Tibial nerve (tissue), 4 donors: ENCODE measurements around the gene NXPH4. TPM values are rescaled to one million over a fixed set of nuclear protein-coding genes. Genes with fewer than 3 reads are reported as not detected.

ENCODE experiments used
- DNase-seq, 2 donors: peaks; one replicate each; pipeline ENCODE4 v3.0.0-alpha.2; 2019; ENCODE audit warnings: low spot score in 2 of 2
- H3K27ac ChIP-seq, 4 donors: fragments of 200-600 bp; sonication (generic) in 3 of 4; one replicate each; pipeline ENCODE4 v1.5.1; 2017 to 2019; ENCODE audit warnings: mild to moderate bottlenecking in 1 of 4
- H3K27me3 ChIP-seq, 2 donors: fragments of 200-600 bp; sonication (generic) in 1 of 2; one replicate each; pipeline versions ENCODE4 v1.5.1 to v1.6.0; 2017 to 2019
- H3K36me3 ChIP-seq, 3 donors: fragments of 200-600 bp; sonication (generic); one replicate each; pipeline ENCODE4 v1.5.1; 2018 to 2019
- H3K4me1 ChIP-seq, 4 donors: fragments of 200-600 bp; sonication (generic) in 3 of 4; one replicate each; pipeline ENCODE4 v1.5.1; 2017 to 2019
- H3K4me3 ChIP-seq, 4 donors: fragments of 200-600 bp; sonication (generic) in 3 of 4; one replicate each; pipeline ENCODE4 v1.5.1; 2017 to 2019; ENCODE audit warnings: mild to moderate bottlenecking in 1 of 4, moderate library complexity in 1 of 4
- H3K9me3 ChIP-seq, 4 donors: fragments of 200-600 bp; sonication (generic) in 3 of 4; one replicate each; pipeline ENCODE4 v1.5.1; 2017 to 2019
- CTCF ChIP-seq, 5 experiments: fragments of 200-600 bp in 3 of 5; fragments of 450-650 bp in 2 of 5; sonication (generic) in 3 of 5; IDR thresholded peaks; one replicate each; pipeline ENCODE4 v1.5.1; 2016 to 2019; ENCODE audit warnings: antibody characterized with exemption in 5 of 5, mild to moderate bottlenecking in 3 of 5, moderate library complexity in 2 of 5
- EP300 ChIP-seq, 2 donors: sonication (generic); formaldehyde crosslinking; IDR thresholded peaks; one replicate each; pipeline ENCODE4 v1.6.1; 2017; ENCODE audit warnings: antibody characterized with exemption in 2 of 2, mild to moderate bottlenecking in 1 of 2
- POLR2A ChIP-seq, 2 donors: fragments of 450-650 bp; IDR thresholded peaks; one replicate each; pipeline ENCODE4 v1.6.1; 2017; ENCODE audit warnings: antibody characterized with exemption in 2 of 2, mild to moderate bottlenecking in 2 of 2, moderate library complexity in 2 of 2
- WGBS, 2 donors: methylation state at CpG; one replicate each; pipeline ENCODE4 v1.1.5; 2018; 5-methylcytosine and 5-hydroxymethylcytosine counted together
- total RNA-seq, 4 donors: library from RNA; depleted of rRNA; stranded (reverse); fragments of >200 nt; gene quantifications; one replicate each; pipeline ENCODE4 v1.1.0, GENCODE V29; 2016

NXPH4 gene
- total RNA-seq, 4 donors from 2014 or later, result 4.2 TPM; not detected in 3

- H3K4me1 ChIP-seq, result peaks cover 0 to 67% (median 35%) of the 10 kb centered on the region in 4 donors
- whole genome bisulfite sequencing, 2 donors, result 58 to 76% methylated on average over 7 of the region's 7 CpGs
- no peak for TF ChIP-seq POLR2A (IDR thresholded peaks at IDR 0.05)
- TF ChIP-seq CTCF (IDR thresholded peaks at IDR 0.05), result no peak
- no peak for TF ChIP-seq EP300 (IDR thresholded peaks at IDR 0.05)
- no peaks in the 10 kb centered on the region for H3K9me3 ChIP-seq
- DNase-seq, result no peak
- H3K4me3 ChIP-seq, result no peak overlapping the region
- peaks cover 0 to 32% of the 10 kb centered on the region in 2 donors for H3K27me3 ChIP-seq
- H3K27ac ChIP-seq, result no peak overlapping the region
- H3K36me3 ChIP-seq, result peaks cover 0 to 53% (median 3%) of the 10 kb centered on the region in 3 donors
Measured at GRCh38 chr12:57212701-57213057, 3.9 kb upstream of the NXPH4 start.

- Histone ChIP-seq H3K36me3 (peaks cover 0 to 48% (median 3%) of the 10 kb centered on the region in 3 donors), H3K9me3 (no peaks in the 10 kb centered on the region), H3K27me3 (peaks cover 0 to 37% of the 10 kb centered on the region in 2 donors), H3K4me1 (peaks cover 0 to 64% (median 35%) of the 10 kb centered on the region in 4 donors), H3K27ac (no peak overlapping the region), H3K4me3 (no peak overlapping the region)
- TF ChIP-seq EP300 (IDR thresholded peaks at IDR 0.05) (peak in 1 of 2 donors; percentile 35), POLR2A (IDR thresholded peaks at IDR 0.05) (no peak), CTCF (IDR thresholded peaks at IDR 0.05) (peak; percentile 88 to 97 (median 93))
- WGBS, 2 donors, result 9 to 10% methylated on average over 15 to 16 of the region's 16 CpGs
- peak; percentile 86 to 93 for DNase-seq
Measured at GRCh38 chr12:57213058-57213715, 3.4 kb upstream of the NXPH4 start.

GRCh38 chr12:57213763-57214397 is 2.7 kb upstream of the NXPH4 start:
- Histone ChIP-seq H3K36me3 (peaks cover 0 to 41% (median 0%) of the 10 kb centered on the region in 3 donors), H3K4me1 (peaks cover 0 to 58% (median 33%) of the 10 kb centered on the region in 4 donors), H3K9me3 (no peaks in the 10 kb centered on the region), H3K4me3 (no peak overlapping the region), H3K27me3 (peaks cover 0 to 44% of the 10 kb centered on the region in 2 donors), H3K27ac (no peak overlapping the region)
- no peak for DNase-seq
- TF ChIP-seq EP300 (IDR thresholded peaks at IDR 0.05) (no peak), CTCF (IDR thresholded peaks at IDR 0.05) (no peak), POLR2A (IDR thresholded peaks at IDR 0.05) (no peak)
- 66 to 69% methylated on average over 4 of the region's 4 CpGs for WGBS, 2 donors

- no peak overlapping the region for H3K27ac ChIP-seq
- H3K9me3 ChIP-seq, result no peaks in the 10 kb centered on the region
- H3K36me3 ChIP-seq, result peaks cover 0 to 36% (median 0%) of the 10 kb centered on the region in 3 donors
- WGBS, 2 donors, result 4 to 12% methylated on average over 14 of the region's 14 CpGs
- H3K4me3 ChIP-seq, result no peak overlapping the region
- H3K4me1 ChIP-seq, result peaks cover 0 to 58% (median 31%) of the 10 kb centered on the region in 4 donors
- TF ChIP-seq POLR2A (IDR thresholded peaks at IDR 0.05), result no peak
- no peak for TF ChIP-seq EP300 (IDR thresholded peaks at IDR 0.05)
- peak; percentile 65 to 82 (median 73) for TF ChIP-seq CTCF (IDR thresholded peaks at IDR 0.05)
- peak in 1 of 2 donors; percentile 59 for DNase-seq
- H3K27me3 ChIP-seq, result peaks cover 0 to 49% of the 10 kb centered on the region in 2 donors
Measured at GRCh38 chr12:57214398-57214781, 2.2 kb upstream of the NXPH4 start.

GRCh38 chr12:57215065-57215464 is 1.5 kb upstream of the NXPH4 start:
- no peak for DNase-seq
- H3K36me3 ChIP-seq, result peaks cover 0 to 29% (median 0%) of the 10 kb centered on the region in 3 donors
- no peaks in the 10 kb centered on the region for H3K9me3 ChIP-seq
- H3K4me3 ChIP-seq, result no peak overlapping the region
- H3K27me3 ChIP-seq, result peaks cover 0 to 56% of the 10 kb centered on the region in 2 donors
- no peak overlapping the region for H3K27ac ChIP-seq
- TF ChIP-seq POLR2A (IDR thresholded peaks at IDR 0.05) (no peak), EP300 (IDR thresholded peaks at IDR 0.05) (no peak), CTCF (IDR thresholded peaks at IDR 0.05) (no peak)
- WGBS, 2 donors, result 30 to 36% methylated on average over 11 of the region's 11 CpGs
- peaks cover 0 to 59% (median 30%) of the 10 kb centered on the region in 4 donors for H3K4me1 ChIP-seq
